Ovary (tissue), 9 donors: Measurements from ENCODE around the gene IRAK1. TPM values are rescaled to one million over a fixed set of nuclear protein-coding genes. Genes with fewer than 3 reads are reported as not detected.

Experiments used
- DNase-seq, 5 donors: peaks; one replicate each; pipeline ENCODE4 v3.0.0-alpha.2; 2019 to 2020
- H3K27ac ChIP-seq, 2 donors: fragments of 200-600 bp; one replicate each; pipeline versions ENCODE4 v1.5.1 to v1.8.0; 2019 to 2022
- H3K27me3 ChIP-seq: fragments of 200-600 bp; one replicate; pipeline ENCODE4 v1.8.0; 2022
- H3K36me3 ChIP-seq: fragments of 200-600 bp; sonication (generic); one replicate; pipeline ENCODE4 v1.5.1; 2019
- H3K4me1 ChIP-seq: one replicate; pipeline ENCODE4 v1.8.1; 2013; ENCODE audit warnings: mild to moderate bottlenecking, moderate library complexity; ENCODE audit not compliant: insufficient read depth
- H3K4me3 ChIP-seq: fragments of 200-600 bp; sonication (generic); one replicate; pipeline ENCODE4 v1.5.1; 2017
- H3K9me3 ChIP-seq, 2 donors: fragments of 200-600 bp in 1 of 2; sonication (generic) in 1 of 2; one replicate each; pipeline versions ENCODE4 v1.5.1 to v1.8.1; 2013 to 2019; ENCODE audit warnings: mild to moderate bottlenecking in 1 of 2, moderate library complexity in 1 of 2
- CTCF ChIP-seq, 3 donors: fragments of 450-650 bp in 2 of 3; fragments of 200-600 bp in 1 of 3; IDR thresholded peaks; one replicate each; pipeline versions ENCODE4 v1.5.1 to v1.8.0; 2016 to 2022; ENCODE audit warnings: antibody characterized with exemption in 3 of 3, mild to moderate bottlenecking in 1 of 3
- EP300 ChIP-seq: sonication (generic); formaldehyde crosslinking; IDR thresholded peaks from one replicate; pipeline ENCODE4 v1.6.1; 2017; ENCODE audit warnings: antibody characterized with exemption
- POLR2A ChIP-seq: fragments of 450-650 bp; IDR thresholded peaks from one replicate; pipeline ENCODE4 v1.6.1; 2017; ENCODE audit warnings: antibody characterized with exemption, mild to moderate bottlenecking, moderate library complexity
- WGBS, 3 donors: extraction: QIAGEN DNeasy Blood & Tissue Kit in 1 of 3; methylation state at CpG; one replicate each; pipeline versions ENCODE4 v1.1.5 to v1.1.7; 2013 to 2017; 5-methylcytosine and 5-hydroxymethylcytosine counted together
- intact Hi-C, 4 donors: fragments of 100-400 bp; cut with DNase I; formaldehyde crosslinking; loops; one replicate each; pipeline versions ENCODE4 v1.11.0 to v1.15.1; 2022 to 2023
- polyA plus RNA-seq, 2 donors: library from polyadenylated mRNA; stranded (reverse); fragments of 200-250 nt in 1 of 2; fragments of 350-450 nt in 1 of 2; fragmentation: Illumina TruSeq in 1 of 2; extraction: RNeasy Lipid Tissue Mini Kit (QIAGEN cat#74804) in 1 of 2; gene quantifications; one replicate each; pipeline ENCODE4 v1.2.3, GENCODE V29; 2013 to 2014
- total RNA-seq, 7 donors: library from RNA; depleted of rRNA in 2 of 7; stranded (reverse); fragments of >200 nt in 2 of 7; fragmentation: NEBNext Ultra II Directional in 3 of 7; extraction: Animal tissue kit (Norgen Biotek cat#: 25700) in 3 of 7; gene quantifications; one replicate each; pipeline versions ENCODE4 v1.1.0 to v1.2.4, GENCODE V29; 2016 to 2023
- donor health status: DM: no; HTN: no; CAD: no; lungs with moderate emphysema.
- donor health status: DM: no; HTN: no; CAD: no.
- donor health status: Bipolar disorder and iron deficiency.
- donor health status: DM: yes; HTN: yes; CAD: no.
- donor health status: DM: no; HTN: no; CAD: no.
- donor health status: DM: yes; HTN: yes; CAD: no.

The IRAK1 gene
- total and polyA plus RNA-seq, 9 donors, result 10.5 to 97.4 (median 36.1) TPM

DNA sequence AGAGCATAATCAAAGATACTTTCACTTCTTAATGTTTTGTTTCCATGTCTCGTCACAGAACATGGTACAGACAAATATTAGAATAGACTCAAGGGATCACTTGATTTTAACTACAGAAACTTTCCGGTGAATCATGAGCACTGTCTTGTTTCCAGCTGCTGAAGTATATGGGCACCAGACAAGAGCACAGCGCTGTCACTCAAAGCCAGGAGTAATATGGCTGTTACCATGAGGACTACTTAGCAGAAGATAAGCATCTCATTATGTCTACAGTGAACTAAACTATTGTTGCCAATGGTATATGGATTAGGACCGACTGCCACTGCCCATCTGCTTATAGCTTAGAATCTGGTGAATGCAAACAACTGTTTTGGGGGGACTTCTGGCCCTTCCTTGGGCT is 43.5 kb upstream of the IRAK1 start:
- H3K4me1 ChIP-seq, result peaks cover 7% of the 10 kb centered on the region
- no peak overlapping the region for H3K27ac ChIP-seq
- WGBS, 3 donors, result 77 to 83% (median 82%) methylated on average over 4 of the region's 4 CpGs
- no peaks in the 10 kb centered on the region for H3K36me3 ChIP-seq
- H3K9me3 ChIP-seq, result no peaks in the 10 kb centered on the region
- no peak overlapping the region for H3K4me3 ChIP-seq
- intact Hi-C loops, result loop anchor here in 2 of 4 donors (2.0 to 10.0 kb wide), 2 partner anchors 62 to 268 kb away; partner anchors contain the start of genes IDH3G (in 1 of the 2) and SSR4 (in 1 of the 2)
- no peaks in the 10 kb centered on the region for H3K27me3 ChIP-seq
- DNase-seq, result no peak
- no peak for TF ChIP-seq POLR2A
- TF ChIP-seq EP300, result no peak
- TF ChIP-seq CTCF (IDR thresholded peaks at IDR 0.05), result no peak

- H3K4me1 ChIP-seq, result peaks cover 11% of the 10 kb centered on the region
- H3K27me3 ChIP-seq, result no peaks in the 10 kb centered on the region
- no peaks in the 10 kb centered on the region for H3K36me3 ChIP-seq
- H3K4me3 ChIP-seq, result no peak overlapping the region
- intact Hi-C loops, result loop anchor here in 2 of 4 donors (2.0 to 10.0 kb wide), 2 partner anchors 63 to 267 kb away; partner anchors contain the start of genes IDH3G (in 1 of the 2) and SSR4 (in 1 of the 2)
- H3K9me3 ChIP-seq, result no peaks in the 10 kb centered on the region
- H3K27ac ChIP-seq, result no peak overlapping the region
- WGBS, 3 donors, result 72 to 79% (median 72%) methylated on average over 8 of the region's 8 CpGs
- no peak for TF ChIP-seq CTCF (IDR thresholded peaks at IDR 0.05)
- no peak for TF ChIP-seq POLR2A
- no peak for TF ChIP-seq EP300
- no peak for DNase-seq
Measured at GRCh38 chrX:154061801-154062200, 42.1 kb upstream of the IRAK1 start.

GRCh38 chrX:154059729-154060245 is 40.1 kb upstream of the IRAK1 start:
- Histone ChIP-seq H3K9me3 (no peaks in the 10 kb centered on the region), H3K4me1 (peaks cover 11% of the 10 kb centered on the region), H3K4me3 (no peak overlapping the region), H3K36me3 (no peaks in the 10 kb centered on the region), H3K27ac (no peak overlapping the region), H3K27me3 (no peaks in the 10 kb centered on the region)
- DNase-seq, result no peak
- 55 to 67% (median 66%) methylated on average over 5 of the region's 5 CpGs for WGBS, 3 donors
- intact Hi-C loops, result loop anchor here in 2 of 4 donors (5.0 to 10.0 kb wide), 2 partner anchors 265 to 292 kb away; partner anchors contain the start of genes IDH3G (in 1 of the 2) and SSR4 (in 1 of the 2)
- no peak for TF ChIP-seq EP300
- no peak for TF ChIP-seq CTCF (IDR thresholded peaks at IDR 0.05)
- no peak for TF ChIP-seq POLR2A

- intact Hi-C loops, result loop anchor here in 1 of 4 donors (5.0 kb wide), 1 partner anchor 292 kb away; no protein-coding TSS in a partner anchor
- no peaks in the 10 kb centered on the region for H3K9me3 ChIP-seq
- 13 to 30% (median 29%) methylated on average over 1 of the region's 1 CpG for WGBS, 3 donors
- H3K4me1 ChIP-seq, result peaks cover 9% of the 10 kb centered on the region
- H3K27ac ChIP-seq, result no peak overlapping the region
- no peaks in the 10 kb centered on the region for H3K36me3 ChIP-seq
- TF ChIP-seq EP300 (no peak), POLR2A (no peak), CTCF (IDR thresholded peaks at IDR 0.05) (no peak)
- no peak for DNase-seq
- H3K4me3 ChIP-seq, result no peak overlapping the region
- no peaks in the 10 kb centered on the region for H3K27me3 ChIP-seq
Measured at GRCh38 chrX:154059231-154059630, 39.5 kb upstream of the IRAK1 start.
